ENCODE results near the gene CFAP92. TPM values are rescaled to one million over a fixed set of nuclear protein-coding genes. Genes with fewer than 3 reads are reported as not detected.

The CFAP92 gene
- total RNA-seq, 1 experiment from 2014 or later, result 0.33 TPM

- no peaks in the 10 kb centered on the region for H4K20me1 ChIP-seq (ENCODE audit: low read length)
- intact Hi-C loops (cut with micrococcal nuclease), result no loop called here
- ATAC-seq (no peak), DNase-seq (no peak)
- no peak overlapping the region for H3K9ac ChIP-seq (ENCODE audit: low read length)
- H3K4me3 ChIP-seq (ENCODE audit: low read length), result no peak overlapping the region
- H3K27me3 ChIP-seq (ENCODE audit: low read length), result no peaks in the 10 kb centered on the region
- POLR2A ChIA-PET (ENCODE audit: unreplicated experiment), result no interaction called here
- TF ChIP-seq CTCF (conservative IDR thresholded peaks at IDR 0.05; ENCODE audit: low read depth, low read length) (no peak), EZH2 (IDR thresholded peaks at IDR 0.05; ENCODE audit: low read length, unreplicated experiment) (no peak), EZH2phosphoT487 (IDR thresholded peaks at IDR 0.05; ENCODE audit: borderline replicate concordance, low read length) (no peak)
- H3K27ac ChIP-seq (ENCODE audit: low read length), result no peak overlapping the region
- no peaks in the 10 kb centered on the region for H3K9me2 ChIP-seq (replicated peaks; ENCODE audit: low read length)
- H3K4me1 ChIP-seq (ENCODE audit: insufficient read depth, low read length), result no peaks in the 10 kb centered on the region
- H3K9me3 ChIP-seq (ENCODE audit: low read length), result no peaks in the 10 kb centered on the region
- no peaks in the 10 kb centered on the region for H3K36me3 ChIP-seq (ENCODE audit: low read depth, low read length)
- CTCF ChIA-PET, result no interaction called here
- no peak overlapping the region for H3K4me2 ChIP-seq (ENCODE audit: low read length)
- H3K79me2 ChIP-seq (ENCODE audit: low read length), result no peaks in the 10 kb centered on the region
- no peaks in the 10 kb centered on the region for H3F3A ChIP-seq (ENCODE audit: low read length, unreplicated experiment)
- no peak overlapping the region for H2AFZ ChIP-seq (ENCODE audit: low read length)
- no TSS peak for BruUV-seq (replicated peaks)
Observed at GRCh38 chr3:129034642-129035041, 40.8 kb upstream of the CFAP92 start.

- no peak for ATAC-seq
- POLR2A ChIA-PET (ENCODE audit: unreplicated experiment), result no interaction called here
Observed at GRCh38 chr3:129033633-129034321, 39.9 kb upstream of the CFAP92 start.

More at GRCh38 chr3:129033633-129034321, 39.9 kb upstream of the CFAP92 start:
- Histone ChIP-seq H3K4me1 (ENCODE audit: insufficient read depth, low read length) (no peaks in the 10 kb centered on the region), H2AFZ (ENCODE audit: low read length) (no peak overlapping the region), H3K4me2 (ENCODE audit: low read length) (no peak overlapping the region), H3K9me3 (ENCODE audit: low read length) (no peaks in the 10 kb centered on the region), H3K4me3 (ENCODE audit: low read length) (no peak overlapping the region), H3K79me2 (ENCODE audit: low read length) (no peaks in the 10 kb centered on the region), H3K9me2 (replicated peaks; ENCODE audit: low read length) (no peaks in the 10 kb centered on the region), H3F3A (ENCODE audit: low read length, unreplicated experiment) (no peaks in the 10 kb centered on the region), H3K27me3 (ENCODE audit: low read length) (no peaks in the 10 kb centered on the region), H3K27ac (ENCODE audit: low read length) (no peak overlapping the region), H3K9ac (ENCODE audit: low read length) (no peak overlapping the region), H3K36me3 (ENCODE audit: low read depth, low read length) (no peaks in the 10 kb centered on the region), H4K20me1 (ENCODE audit: low read length) (no peaks in the 10 kb centered on the region)
- no TSS peak for BruUV-seq (replicated peaks)
- no peak for TF ChIP-seq CTCF (conservative IDR thresholded peaks at IDR 0.05; ENCODE audit: low read depth, low read length)
- no peak for DNase-seq
- intact Hi-C loops (cut with micrococcal nuclease), result no loop called here
- CTCF ChIA-PET, result no interaction called here
